A549 (cell line): ENCODE measurements around the gene POLR2I. TPM values are rescaled to one million over a fixed set of nuclear protein-coding genes. Genes with fewer than 3 reads are reported as not detected.

Experiments
- ATAC-seq, 2 experiments: fragments of 200-7000 bp in 1 of 2; fragments of >200 bp in 1 of 2; cut with Nextera tagmentation in 1 of 2; cut with Tn5 transposase in 1 of 2; 3 replicates each; pipeline versions ENCODE4 v1.8.0 to v1.9.1; 2018 to 2020; ENCODE audit warnings: mild to moderate bottlenecking in 1 of 2, moderate library complexity in 1 of 2
- CTCF ChIA-PET: fragments of 300-600 bp; sonication (Branson Sonifier 250); formaldehyde crosslinking; extraction: SDS; loops from one replicate; lab custom pipeline; 2021; ENCODE audit warnings: antibody characterized with exemption, inconsistent platforms; lab: Yijun Ruan, JAX
- POLR2A ChIA-PET: fragments of 350-600 bp; formaldehyde crosslinking; extraction: SDS; loops from one replicate; lab custom pipeline; 2021; ENCODE audit warnings: antibody characterized with exemption, inconsistent platforms; lab: Yijun Ruan, JAX
- DNase-seq, 2 experiments: peaks; one replicate each; pipeline versions ENCODE4 v3.0.0 to v3.0.0-alpha.2; 2011 to 2016; ENCODE audit warnings: low read depth in 1 of 2, low spot score in 1 of 2
- FAIRE-seq: peaks from 2 replicates; lab custom pipeline; 2011; peaks lifted over from hg19 to GRCh38; lab: Jason Lieb, UNC
- H3K27ac ChIP-seq, 2 experiments: fragments of >200 bp; sonication (Bioruptor Twin); formaldehyde crosslinking; 3 replicates each; pipeline ENCODE4 v1.5.1; 2016 to 2017
- H3K4me1 ChIP-seq: fragments of >200 bp; sonication (Bioruptor Twin); formaldehyde crosslinking; 3 replicates; pipeline ENCODE4 v1.6.1; 2016
- H3K4me2 ChIP-seq: fragments of >200 bp; sonication (Bioruptor Twin); formaldehyde crosslinking; 3 replicates; pipeline ENCODE4 v1.6.1; 2016
- H3K4me3 ChIP-seq: fragments of >200 bp; sonication (Bioruptor Twin); formaldehyde crosslinking; 3 replicates; pipeline ENCODE4 v1.5.1; 2016
- H3K9me3 ChIP-seq: fragments of >200 bp; sonication (Bioruptor Twin); formaldehyde crosslinking; 3 replicates; pipeline ENCODE4 v1.6.1; 2016
- CHD2 ChIP-seq: fragments of 150-350 bp; IDR thresholded peaks from 2 replicates; pipeline ENCODE4 v1.6.1; 2014; ENCODE audit warnings: low read length; ENCODE audit not compliant: partially characterized antibody
- CHD4 ChIP-seq: fragments of 200-600 bp; sonication (generic); IDR thresholded peaks from 2 replicates; pipeline ENCODE4 v1.6.1; 2016; ENCODE audit warnings: antibody characterized with exemption, mild to moderate bottlenecking, borderline replicate concordance
- CTCF ChIP-seq: fragments of >200 bp; sonication (Bioruptor Twin); formaldehyde crosslinking; IDR thresholded peaks from 3 replicates; pipeline ENCODE4 v1.5.1; 2016
- EHF ChIP-seq: fragments of 250-450 bp; sonication (Bioruptor Pico); IDR thresholded peaks from 2 replicates; pipeline ENCODE4 v1.5.0; 2020; ENCODE audit warnings: mild to moderate bottlenecking
- EHMT2 ChIP-seq: fragments of 200-600 bp; sonication (generic); IDR thresholded peaks from 2 replicates; pipeline ENCODE4 v1.6.1; 2016; ENCODE audit warnings: antibody characterized with exemption, low read depth, mild to moderate bottlenecking, moderate library complexity
- FOSB ChIP-seq: fragments of 250-450 bp; sonication (Bioruptor Pico); IDR thresholded peaks from 2 replicates; pipeline ENCODE4 v1.5.0; 2020; ENCODE audit warnings: mild to moderate bottlenecking, moderate library complexity
- FOXS1 ChIP-seq: fragments of 250-450 bp; sonication (Bioruptor Pico); IDR thresholded peaks from 2 replicates; pipeline ENCODE4 v1.5.0; 2020; ENCODE audit warnings: mild to moderate bottlenecking, moderate library complexity
- GATA3 ChIP-seq: IDR thresholded peaks from 2 replicates; pipeline ENCODE4 v1.6.1; 2012; ENCODE audit warnings: borderline replicate concordance
- HEYL ChIP-seq: fragments of 250-450 bp; sonication (Bioruptor Pico); IDR thresholded peaks from 2 replicates; pipeline ENCODE4 v1.8.0; 2021; ENCODE audit warnings: mild to moderate bottlenecking, moderate library complexity
- HMGXB4 ChIP-seq: fragments of 250-450 bp; sonication (Bioruptor Pico); IDR thresholded peaks from 2 replicates; pipeline ENCODE4 v1.5.0; 2021; ENCODE audit warnings: mild to moderate bottlenecking, moderate library complexity, borderline replicate concordance
- HOXA7 ChIP-seq: fragments of 250-450 bp; sonication (Bioruptor Pico); IDR thresholded peaks from 2 replicates; pipeline ENCODE4 v1.5.0; 2020; ENCODE audit warnings: mild to moderate bottlenecking, moderate library complexity
- JUNB ChIP-seq: fragments of >200 bp; sonication (Bioruptor Twin); formaldehyde crosslinking; IDR thresholded peaks from 2 replicates; pipeline ENCODE4 v1.6.1; 2016
- KDM1A ChIP-seq: fragments of 200-600 bp; sonication (generic); IDR thresholded peaks from 2 replicates; pipeline ENCODE4 v1.6.1; 2016; ENCODE audit warnings: low read depth, mild to moderate bottlenecking
- KDM5A ChIP-seq: fragments of 200-600 bp; sonication (generic); IDR thresholded peaks from 2 replicates; pipeline ENCODE4 v1.6.1; 2016; ENCODE audit warnings: antibody characterized with exemption, mild to moderate bottlenecking
- MAFK ChIP-seq: fragments of 450-650 bp; IDR thresholded peaks from 2 replicates; pipeline ENCODE4 v1.6.1; 2014; ENCODE audit not compliant: partially characterized antibody
- MAX ChIP-seq: IDR thresholded peaks from 2 replicates; pipeline ENCODE4 v1.6.1; 2012
- MAZ ChIP-seq: fragments of 150-350 bp; IDR thresholded peaks from 2 replicates; pipeline ENCODE4 v1.6.1; 2014; ENCODE audit warnings: antibody characterized with exemption, low read depth, low read length, borderline replicate concordance
- MYC ChIP-seq: IDR thresholded peaks from 2 replicates; pipeline ENCODE4 v1.6.1; 2012; ENCODE audit warnings: mild to moderate bottlenecking, inconsistent platforms, low read length, improper control_type of control experiment, borderline replicate concordance
- NPAS2 ChIP-seq: fragments of 250-450 bp; sonication (Bioruptor Pico); IDR thresholded peaks from 2 replicates; pipeline ENCODE4 v1.8.0; 2022; ENCODE audit warnings: mild to moderate bottlenecking, moderate library complexity, borderline replicate concordance
- NR3C1 ChIP-seq: fragments of >200 bp; sonication (Bioruptor Twin); formaldehyde crosslinking; IDR thresholded peaks from 3 replicates; pipeline ENCODE4 v1.6.1; 2017
- PBX3 ChIP-seq: IDR thresholded peaks from 2 replicates; pipeline ENCODE4 v1.6.1; 2012
- POLR2A ChIP-seq: IDR thresholded peaks from 2 replicates; pipeline ENCODE4 v1.6.1; 2012; ENCODE audit warnings: mild to moderate bottlenecking, low read length
- RAD21 ChIP-seq, 2 experiments: fragments of >200 bp in 1 of 2; sonication (Bioruptor Twin) in 1 of 2; formaldehyde crosslinking in 1 of 2; IDR thresholded peaks in 1 of 2; conservative IDR thresholded peaks in 1 of 2; 2 replicates in 1 of 2; 3 replicates in 1 of 2; pipeline ENCODE4 v1.6.1; 2012 to 2018; ENCODE audit warnings: inconsistent platforms in 1 of 2
- RARB ChIP-seq: fragments of 250-450 bp; sonication (Bioruptor Pico); IDR thresholded peaks from 2 replicates; pipeline ENCODE4 v1.8.0; 2021; ENCODE audit warnings: mild to moderate bottlenecking, moderate library complexity
- RCOR1 ChIP-seq: fragments of 150-350 bp; IDR thresholded peaks from 2 replicates; pipeline ENCODE4 v1.6.1; 2014; ENCODE audit warnings: antibody characterized with exemption, low read length, low read depth
- REST ChIP-seq: fragments of 200-600 bp; sonication (generic); IDR thresholded peaks from 2 replicates; pipeline ENCODE4 v1.6.1; 2016; ENCODE audit warnings: antibody characterized with exemption, mild to moderate bottlenecking, moderate library complexity
- SMC3 ChIP-seq: fragments of >200 bp; sonication (Bioruptor Twin); formaldehyde crosslinking; IDR thresholded peaks from 3 replicates; pipeline ENCODE4 v1.6.1; 2018; ENCODE audit warnings: inconsistent platforms
- TFCP2L1 ChIP-seq: fragments of 250-450 bp; sonication (Bioruptor Pico); IDR thresholded peaks from 2 replicates; pipeline ENCODE4 v1.5.0; 2021; ENCODE audit warnings: mild to moderate bottlenecking
- TP53 ChIP-seq: fragments of 250-450 bp; sonication (Bioruptor Pico); IDR thresholded peaks from 2 replicates; pipeline ENCODE4 v1.5.0; 2021; ENCODE audit warnings: mild to moderate bottlenecking, moderate library complexity
- USF2 ChIP-seq: fragments of 450-650 bp; IDR thresholded peaks from 2 replicates; pipeline ENCODE4 v1.6.1; 2014; ENCODE audit warnings: antibody characterized with exemption
- ZC3H11A ChIP-seq: fragments of 450-650 bp; IDR thresholded peaks from 2 replicates; pipeline ENCODE4 v1.6.1; 2014; ENCODE audit warnings: antibody characterized with exemption, mild to moderate bottlenecking
- WGBS: methylation state at CpG from one replicate; pipeline ENCODE4 v1.1.6; 2017; ENCODE audit errors: missing lambda C conversion rate; 5-methylcytosine and 5-hydroxymethylcytosine counted together
- polyA plus RNA-seq, 4 experiments: library from polyadenylated mRNA; depleted of rRNA in 3 of 4; stranded (reverse); fragments of >200 nt; fragmentation: RNase III in 1 of 4; extraction: RNeasy Plus Mini Kit Qiagen cat#74134 plus additional on column Dnase treatment in 1 of 4; gene quantifications; 2 replicates in 3 of 4; 3 replicates in 1 of 4; pipeline ENCODE4 v1.2.3, GENCODE V29; 2011 to 2017

Gene POLR2I
- polyA plus RNA-seq, 2 of the 4 experiments (the other 2 are of a cell fraction) = 123 to 277 TPM

- H3K9me3 ChIP-seq = no peaks in the 10 kb centered on the region
- peak within 1 kb of the TSS; percentile 93 to 95 for H3K27ac ChIP-seq
- ChIA-PET CTCF (interaction anchor here (0.6 to 6.7 kb wide), 9 partner anchors 9 to 74 kb away, joined by 3 to 75 read pairs (median 4); no protein-coding TSS in a partner anchor), POLR2A (interaction anchor here (0.5 to 2.0 kb wide), 11 partner anchors 10 to 389 kb away, joined by 3 to 57 read pairs (median 5); partner anchors contain the start of genes POLR2I, TBCB, THAP8 and ZNF146)
- peaks cover 37% of the 10 kb centered on the region for H3K4me1 ChIP-seq
- FAIRE-seq (peak; percentile 97), DNase-seq (peak; percentile 99), ATAC-seq (peak; percentile 77 to 85)
- peak within 1 kb of the TSS; percentile 79 for H3K4me2 ChIP-seq
- WGBS = 2% methylated on average over 72 of the region's 75 CpGs
- H3K4me3 ChIP-seq = peak within 1 kb of the TSS; percentile 75
- TF ChIP-seq JUNB (peak; percentile 34; the same call in 1 of the 2 replicates), MAZ (peak; percentile 92; the same call in 1 of the 2 replicates), FOSB (CRISPR knock-in tag) (no peak), KDM5A (no peak), CHD2 (no peak), NPAS2 (CRISPR knock-in tag) (no peak), TFCP2L1 (CRISPR knock-in tag) (no peak), MAX (peak; percentile 86), FOXS1 (CRISPR knock-in tag) (no peak), ZC3H11A (no peak), RARB (CRISPR knock-in tag) (no peak), HMGXB4 (CRISPR knock-in tag) (no peak), RAD21 (conservative IDR thresholded peaks at IDR 0.05 in 1 of 2, IDR thresholded peaks at IDR 0.05 in 1 of 2) (peak in 1 of 2 experiments; percentile 7; a peak in 1 of 5 replicates), EHF (CRISPR knock-in tag) (no peak), MYC (peak; percentile 90), REST (no peak), KDM1A (no peak), NR3C1 (no peak), USF2 (0 out of 2 replicates have a peak, but pooled peaks have one; percentile 11), GATA3 (peak; percentile 59; the same call in 1 of the 2 replicates), EHMT2 (no peak), CTCF (peak; percentile 17; the same call in 1 of the 3 replicates), TP53 (CRISPR knock-in tag) (peak; percentile 57; the same call in 1 of the 2 replicates), SMC3 (peak; percentile 8; the same call in 1 of the 3 replicates), HEYL (CRISPR knock-in tag) (no peak), RCOR1 (0 out of 2 replicates have a peak, but pooled peaks have one; percentile 8), PBX3 (peak; percentile 91), CHD4 (no peak), POLR2A (peak; percentile 83), MAFK (no peak), HOXA7 (CRISPR knock-in tag) (no peak)
Observed at GRCh38 chr19:36139473-36140303, 25.0 kb upstream of the POLR2I start, which contains the start of gene CAPNS1. CAPNS1 (plus strand) TSS chr19:36140066; CDS start chr19:36141012, 946 bp downstream.
